KMS-11 (cell line): ENCODE measurements around the gene ELK3.

Experiments
- H2AFZ ChIP-seq: fragments of 200-600 bp; sonication (generic); 2 replicates; pipeline ENCODE4 v1.6.1; 2016; ENCODE audit warnings: antibody characterized with exemption, mixed run types, low read depth
- H3K27ac ChIP-seq: fragments of 200-600 bp; sonication (generic); 2 replicates; pipeline ENCODE4 v1.6.1; 2016; ENCODE audit warnings: mild to moderate bottlenecking, mixed run types
- H3K27me3 ChIP-seq: fragments of 200-600 bp; sonication (generic); 2 replicates; pipeline ENCODE4 v1.6.1; 2017; ENCODE audit warnings: mild to moderate bottlenecking, low read depth, mixed run types, moderate library complexity; ENCODE audit not compliant: insufficient read depth
- H3K36me3 ChIP-seq: fragments of 200-600 bp; sonication (generic); 2 replicates; pipeline ENCODE4 v1.6.1; 2017; ENCODE audit warnings: mild to moderate bottlenecking, mixed run types; ENCODE audit not compliant: insufficient read depth
- H3K4me1 ChIP-seq: fragments of 200-600 bp; sonication (generic); 2 replicates; pipeline ENCODE4 v1.6.1; 2016; ENCODE audit warnings: mild to moderate bottlenecking, low read depth, mixed run types; ENCODE audit not compliant: poor library complexity, severe bottlenecking
- H3K4me2 ChIP-seq: fragments of 200-600 bp; sonication (generic); 2 replicates; pipeline ENCODE4 v1.7.0; 2016; ENCODE audit warnings: mild to moderate bottlenecking, mixed run types
- H3K4me3 ChIP-seq: fragments of 200-600 bp; sonication (generic); IDR thresholded peaks from 2 replicates; pipeline ENCODE4 v1.6.1; 2017; ENCODE audit warnings: low read depth, low read length, mixed read lengths; ENCODE audit not compliant: insufficient read depth
- H3K79me2 ChIP-seq: fragments of 200-600 bp; sonication (generic); 2 replicates; pipeline ENCODE4 v1.6.1; 2016; ENCODE audit warnings: low read depth, mixed run types; ENCODE audit not compliant: insufficient read depth
- H3K9ac ChIP-seq: fragments of 200-600 bp; sonication (generic); 2 replicates; pipeline ENCODE4 v1.6.1; 2016; ENCODE audit warnings: mild to moderate bottlenecking, mixed run types
- H4K20me1 ChIP-seq: fragments of 200-600 bp; sonication (generic); 2 replicates; pipeline ENCODE4 v1.6.1; 2016; ENCODE audit warnings: mild to moderate bottlenecking, mixed run types; ENCODE audit not compliant: insufficient read depth
- CTCF ChIP-seq: fragments of 200-600 bp; sonication (generic); conservative IDR thresholded peaks from 2 replicates; pipeline ENCODE4 v1.6.1; 2017; ENCODE audit warnings: low read depth, mild to moderate bottlenecking, antibody characterized with exemption, low read length, moderate library complexity, mixed read lengths

The ELK3 gene

GRCh38 chr12:96303653-96304052 is 109.5 kb downstream of the ELK3 start:
- H3K79me2 ChIP-seq: no peaks in the 10 kb centered on the region
- no peak for TF ChIP-seq CTCF

GRCh38 chr12:96305665-96306064 is 111.5 kb downstream of the ELK3 start:
- H3K9ac ChIP-seq: no peak overlapping the region
- no peaks in the 10 kb centered on the region for H3K27me3 ChIP-seq
- no peak overlapping the region for H3K4me3 ChIP-seq
- no peaks in the 10 kb centered on the region for H3K36me3 ChIP-seq
- no peak overlapping the region for H3K4me2 ChIP-seq
- TF ChIP-seq CTCF: no peak
- no peak overlapping the region for H2AFZ ChIP-seq
- H3K27ac ChIP-seq: no peak overlapping the region
- H3K79me2 ChIP-seq: no peaks in the 10 kb centered on the region
- H3K4me1 ChIP-seq: no peaks in the 10 kb centered on the region
- no peaks in the 10 kb centered on the region for H4K20me1 ChIP-seq

More at GRCh38 chr12:96303653-96304052, 109.5 kb downstream of the ELK3 start:
- Histone ChIP-seq H3K4me2 (no peak overlapping the region), H3K27me3 (no peaks in the 10 kb centered on the region), H3K27ac (no peak overlapping the region), H3K4me1 (no peaks in the 10 kb centered on the region), H3K36me3 (no peaks in the 10 kb centered on the region), H3K9ac (no peak overlapping the region), H4K20me1 (no peaks in the 10 kb centered on the region), H3K4me3 (no peak overlapping the region), H2AFZ (no peak overlapping the region)

- no peaks in the 10 kb centered on the region for H3K79me2 ChIP-seq
- H3K27ac ChIP-seq: no peak overlapping the region
Measured at GRCh38 chr12:96308881-96309280, 114.7 kb downstream of the ELK3 start.

GRCh38 chr12:96310067-96310466 is 115.9 kb downstream of the ELK3 start:
- Histone ChIP-seq H3K9ac (no peak overlapping the region), H3K27me3 (no peaks in the 10 kb centered on the region), H3K4me2 (no peak overlapping the region), H4K20me1 (no peaks in the 10 kb centered on the region), H3K36me3 (no peaks in the 10 kb centered on the region), H3K4me1 (peaks cover 22% of the 10 kb centered on the region), H3K4me3 (no peak overlapping the region), H3K27ac (no peak overlapping the region), H2AFZ (no peak overlapping the region), H3K79me2 (no peaks in the 10 kb centered on the region)
- TF ChIP-seq CTCF: no peak

More at GRCh38 chr12:96308881-96309280, 114.7 kb downstream of the ELK3 start:
- TF ChIP-seq CTCF: no peak
- Histone ChIP-seq H3K36me3 (no peaks in the 10 kb centered on the region), H3K4me3 (no peak overlapping the region), H3K27me3 (no peaks in the 10 kb centered on the region), H3K4me2 (no peak overlapping the region), H3K4me1 (peaks cover 17% of the 10 kb centered on the region), H4K20me1 (no peaks in the 10 kb centered on the region), H2AFZ (no peak overlapping the region), H3K9ac (no peak overlapping the region)
